GM18498 (cell line): ENCODE measurements around the gene CRIP1.
A peak's percentile ranks its signal among the peaks of the same experiment; 100 is the strongest.

Experiments
- ATAC-seq: cut with Tn5 transposase; IDR thresholded peaks from one replicate; pipeline ENCODE4 v1.9.1; 2021; ENCODE audit warnings: mild to moderate bottlenecking, moderate library complexity; ENCODE audit not compliant: unreplicated experiment

The CRIP1 gene

DNA sequence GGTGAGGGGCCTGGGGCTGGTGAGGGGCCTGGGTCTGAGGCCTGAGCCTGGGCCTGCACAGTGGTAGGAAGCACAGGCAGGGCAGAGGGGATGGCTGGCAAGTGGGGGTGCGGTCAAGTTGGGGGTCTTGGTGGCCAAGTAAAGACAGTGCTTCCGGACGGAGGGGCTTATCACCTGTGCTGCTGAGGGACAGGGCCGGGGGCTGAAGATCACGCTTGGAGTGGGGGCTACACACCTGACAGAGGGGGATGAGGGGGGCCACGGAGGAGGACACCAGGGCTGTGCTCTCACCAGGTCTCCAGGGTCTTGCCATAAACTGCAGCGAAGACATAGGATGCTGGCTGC lies 16.6 kb downstream of the CRIP1 start:
- no peak for ATAC-seq

DNA sequence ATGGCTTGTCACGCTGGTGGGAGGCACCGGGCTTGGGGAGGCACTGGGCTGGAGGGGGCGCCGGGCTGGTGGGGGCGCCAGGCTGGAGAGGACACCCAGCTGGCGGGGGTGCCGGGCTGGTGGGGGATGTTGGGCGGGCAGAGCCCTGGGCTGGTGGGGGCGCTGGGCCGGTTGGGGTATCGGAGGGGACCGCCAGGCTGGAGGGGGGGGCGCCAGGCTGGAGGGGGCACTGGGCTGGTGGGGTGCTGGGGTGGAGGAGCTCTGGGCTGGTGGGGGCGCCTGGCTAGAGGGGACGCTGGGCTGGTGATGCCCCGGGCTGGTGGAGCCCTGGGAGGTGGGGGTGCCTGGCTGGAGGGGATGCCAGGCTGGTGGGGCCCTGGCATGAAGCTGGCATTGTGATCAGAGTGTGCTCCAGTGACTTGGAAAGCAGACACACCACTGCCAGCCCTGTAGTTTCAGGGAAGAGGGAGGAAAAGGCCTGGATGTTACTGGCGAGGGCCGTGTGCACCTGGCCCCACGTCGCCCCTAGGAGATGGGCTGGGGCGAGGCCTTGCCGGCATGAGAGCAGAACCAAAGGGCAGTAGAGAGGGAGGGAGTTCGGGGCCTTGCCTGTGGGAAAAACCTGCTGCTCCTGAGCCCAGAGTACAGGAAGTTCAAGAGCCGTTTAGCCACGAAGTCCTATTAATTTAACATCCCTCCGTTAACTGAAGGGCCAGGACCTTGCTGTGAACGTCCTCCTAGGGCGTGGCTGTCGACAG lies 17.4 kb downstream of the CRIP1 start:
- no peak for ATAC-seq

DNA sequence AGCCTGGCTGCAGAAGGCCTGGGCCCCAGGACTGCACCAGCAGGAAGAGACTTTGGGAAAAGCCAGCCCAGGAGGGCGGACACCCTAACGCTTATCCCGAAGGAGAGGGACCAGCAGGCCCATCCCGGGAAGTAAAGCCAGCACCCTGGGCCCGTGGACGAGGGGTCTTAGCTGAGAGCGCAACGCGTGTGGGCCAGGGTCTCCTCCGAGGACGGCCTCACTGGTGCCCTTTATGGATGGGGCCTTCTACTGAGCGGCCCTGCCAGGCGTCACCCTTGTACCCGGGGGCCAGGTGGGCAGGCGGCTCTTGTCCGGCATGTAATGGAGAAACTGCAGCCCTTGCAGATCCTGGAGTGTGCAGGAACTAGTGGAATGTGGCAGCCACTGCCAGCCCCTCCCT lies 18.4 kb downstream of the CRIP1 start:
- no peak for ATAC-seq

DNA sequence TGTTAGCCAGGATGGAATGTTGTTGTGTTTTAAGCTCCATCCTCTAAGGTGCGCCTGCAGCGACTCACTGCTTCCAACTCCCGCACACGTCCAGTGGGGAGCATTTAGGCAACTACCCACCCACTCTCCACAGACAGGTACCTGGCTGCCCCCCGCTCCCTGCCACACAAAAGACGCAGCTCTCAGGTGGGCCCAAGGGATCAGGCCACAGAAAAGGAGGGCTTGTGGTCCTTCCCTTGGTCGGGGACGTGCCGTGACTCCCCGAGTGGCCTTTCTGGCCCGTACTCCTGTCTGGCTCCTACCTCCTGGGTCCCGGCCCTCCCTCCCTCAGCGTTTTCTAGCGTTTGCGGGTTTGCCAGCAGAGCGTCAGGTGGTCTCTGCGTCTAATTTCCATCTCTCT lies 20.6 kb downstream of the CRIP1 start:
- no peak for ATAC-seq

DNA sequence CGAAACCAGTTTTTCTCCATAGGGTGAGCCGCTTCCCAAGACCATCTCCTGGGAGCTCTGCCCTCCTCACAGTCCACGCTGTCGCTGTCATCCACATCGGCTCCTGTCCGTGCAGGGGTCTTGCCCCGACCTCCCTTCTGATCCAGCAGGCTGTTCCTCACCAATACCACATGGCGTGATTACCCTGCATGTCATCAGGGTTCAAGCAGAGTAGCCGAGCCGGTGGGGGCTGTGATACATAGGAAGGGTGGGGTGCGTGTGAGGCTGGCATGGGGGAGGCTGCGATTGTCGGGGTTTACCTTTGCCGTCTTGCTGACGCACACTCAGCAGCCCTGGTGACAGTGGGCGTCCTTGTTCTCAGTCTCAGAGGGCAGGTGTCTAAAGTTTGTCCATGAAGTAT lies 21.4 kb downstream of the CRIP1 start:
- ATAC-seq, result no peak

DNA sequence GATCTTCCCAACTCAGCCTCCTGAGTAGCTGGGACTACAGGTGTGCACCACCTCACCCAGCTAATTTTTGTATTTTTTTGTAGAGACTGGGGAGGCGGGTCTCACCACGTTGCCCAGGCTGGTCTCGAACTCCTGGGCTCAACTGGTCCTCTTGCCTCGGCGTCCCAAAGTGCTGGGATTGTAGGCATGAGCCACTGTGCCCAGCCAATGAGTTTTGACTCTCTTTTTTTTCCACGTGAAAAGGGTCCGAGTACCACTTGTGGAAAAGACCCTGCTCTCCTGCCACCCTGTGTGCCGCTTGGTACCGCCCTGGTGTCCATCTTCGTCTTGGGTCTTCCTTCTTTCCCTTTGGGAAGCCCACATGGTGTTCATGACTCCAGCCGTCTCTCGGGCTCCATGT lies 21.9 kb downstream of the CRIP1 start:
- no peak for ATAC-seq

DNA sequence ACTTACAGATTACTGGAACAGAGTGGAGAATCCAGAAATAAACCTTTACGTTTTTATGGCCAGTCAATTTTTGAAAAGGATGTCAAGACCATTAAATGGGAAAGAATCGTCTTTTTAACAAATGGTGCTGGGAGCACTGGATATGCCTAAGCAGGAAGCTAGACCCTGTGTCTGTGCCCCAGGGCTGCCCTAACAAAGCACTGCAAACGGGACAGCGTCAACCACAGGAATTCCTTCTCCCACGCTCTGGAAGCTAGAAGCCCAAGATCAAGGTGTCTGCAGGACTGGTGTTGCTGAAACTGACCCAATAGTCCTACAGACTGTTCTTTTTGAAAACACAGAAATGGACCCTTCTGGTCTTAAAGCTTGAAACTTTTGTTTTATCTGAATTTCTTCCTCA lies 30.4 kb downstream of the CRIP1 start:
- ATAC-seq, result no peak

DNA sequence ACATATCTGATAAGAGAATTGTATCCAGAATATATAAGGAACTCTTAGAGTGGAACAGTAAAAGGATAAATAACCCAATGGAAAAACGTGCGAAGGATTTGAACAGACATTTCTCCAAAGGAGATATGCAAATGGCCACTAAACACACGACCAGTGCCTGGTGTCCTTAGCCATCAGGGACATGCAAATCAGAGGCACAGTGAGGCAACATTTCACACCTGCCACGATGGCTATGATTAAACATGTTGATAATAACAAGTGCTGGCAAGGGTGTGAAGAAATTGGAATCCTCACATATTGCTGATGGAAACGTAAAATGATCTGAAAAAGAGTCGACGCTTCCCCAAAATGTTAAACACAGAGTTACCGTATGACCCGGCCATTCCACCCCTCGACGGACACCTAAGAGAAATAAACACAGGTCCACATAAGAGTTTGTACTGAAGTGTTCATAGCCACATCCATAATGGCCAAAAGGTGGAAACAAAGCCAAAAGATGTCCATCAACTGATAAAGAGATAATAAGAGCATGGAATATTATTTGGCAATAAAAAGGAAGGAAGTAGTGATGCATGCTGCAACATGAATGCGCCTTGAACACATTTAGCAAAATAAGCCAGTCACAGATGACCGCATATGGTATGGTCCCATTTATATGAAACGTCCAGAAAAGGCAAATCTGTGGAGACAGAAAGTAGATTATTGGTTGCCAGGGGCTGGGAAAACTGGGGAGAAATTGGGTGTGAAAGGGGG lies 33.4 kb downstream of the CRIP1 start:
- ATAC-seq, result no peak

DNA sequence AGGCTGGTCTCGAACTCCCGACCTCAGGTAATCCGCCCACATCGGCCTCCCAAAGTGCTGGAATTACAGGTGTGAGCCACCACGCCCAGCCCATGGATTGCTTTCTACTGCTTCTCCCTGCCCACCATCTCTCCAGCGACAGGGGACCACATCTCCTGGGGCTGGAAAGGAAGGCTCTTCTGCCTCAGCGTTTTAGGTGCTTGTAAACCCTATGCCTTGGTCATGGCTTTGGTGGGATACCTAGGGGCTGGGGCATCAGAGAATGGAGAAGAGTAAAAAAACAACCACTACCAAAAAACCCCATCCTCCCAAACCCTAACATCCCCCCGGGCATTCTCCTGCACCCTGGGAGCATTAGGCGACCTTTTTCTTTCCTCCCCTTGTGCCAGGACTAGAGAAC lies 38.6 kb downstream of the CRIP1 start:
- no peak for ATAC-seq

DNA sequence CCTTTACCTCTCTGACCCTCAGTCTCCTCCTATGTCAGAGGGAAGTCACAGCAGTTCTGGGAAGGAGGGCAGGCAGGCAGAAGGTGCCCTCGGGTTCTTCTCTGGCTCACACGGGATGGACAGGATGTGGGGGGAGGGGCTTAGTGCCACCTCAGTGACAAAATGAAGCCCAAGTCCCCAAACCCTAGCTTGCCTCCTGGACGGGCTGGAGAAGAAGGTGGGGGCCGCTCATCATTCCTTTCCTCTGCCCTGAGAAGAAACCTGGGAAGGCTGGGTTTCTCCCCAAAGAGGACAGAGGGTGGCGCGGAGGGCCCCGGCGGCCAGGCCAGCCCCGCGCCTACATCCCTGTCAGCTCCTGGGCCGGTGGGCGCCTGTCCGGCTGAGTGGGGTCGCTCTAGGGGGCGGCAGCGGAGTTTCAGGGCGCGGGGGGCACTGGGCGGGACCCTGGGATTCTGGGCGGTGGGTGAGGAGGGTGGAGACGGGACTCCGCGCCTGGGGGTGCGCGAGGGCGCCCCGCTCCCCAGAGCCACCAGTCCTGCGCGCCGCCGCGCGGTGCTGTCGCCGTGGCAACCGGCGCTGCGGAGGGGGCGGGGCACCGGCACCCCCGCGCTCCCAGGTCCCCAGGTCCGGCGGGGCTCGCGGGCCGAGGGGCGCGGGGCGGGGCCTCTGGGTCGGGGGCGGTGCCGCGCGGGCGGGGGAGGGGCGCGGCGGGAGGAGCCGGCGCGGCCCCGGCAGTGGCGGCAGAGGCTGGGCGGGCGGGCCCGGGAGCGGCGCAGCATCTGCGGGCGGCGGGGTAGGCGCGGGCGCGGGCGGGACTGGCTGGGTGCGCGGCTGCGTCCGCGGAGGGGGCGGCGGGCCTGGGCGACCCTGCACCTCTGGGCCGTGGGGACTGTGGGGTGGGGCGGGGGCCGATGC lies 39.4 kb downstream of the CRIP1 start, which contains the start of gene TMEM121:
TMEM121 (plus strand) TSS at position 723 of the 915 bp plus-strand sequence. CDS start 2,252 bp downstream, outside the sequence.
- ATAC-seq, result no peak

DNA sequence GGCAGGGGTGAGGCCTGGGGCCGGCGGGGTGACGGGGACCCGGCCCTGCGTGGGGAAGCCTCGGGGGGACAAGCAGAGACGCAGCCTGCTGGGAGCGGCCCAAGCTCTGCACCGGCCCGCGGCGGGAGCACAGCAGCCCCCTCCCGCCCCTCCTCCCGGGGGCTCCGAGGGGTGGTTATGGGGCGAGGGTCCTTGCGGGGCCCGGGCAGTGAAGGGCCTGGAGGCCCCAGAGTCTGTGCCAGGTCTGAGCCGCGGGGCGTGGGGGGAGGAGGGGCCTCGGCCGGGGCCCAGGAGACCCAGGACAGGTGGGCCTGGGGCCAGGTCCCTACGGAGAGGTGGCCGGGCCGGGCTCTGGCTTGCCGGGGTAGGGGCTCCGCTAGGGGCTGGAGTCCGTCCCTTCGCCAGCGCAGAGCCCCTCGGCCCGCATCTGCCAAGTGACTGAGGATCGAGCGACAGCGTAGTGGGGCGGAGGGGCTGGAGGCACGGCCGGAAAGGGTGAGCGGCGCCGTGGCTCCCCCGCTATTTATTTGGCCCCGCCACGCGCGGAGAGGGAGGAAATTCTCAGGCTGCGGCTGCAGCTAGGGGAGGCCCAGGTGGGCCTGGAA lies 40.2 kb downstream of the CRIP1 start:
- ATAC-seq, result no peak

DNA sequence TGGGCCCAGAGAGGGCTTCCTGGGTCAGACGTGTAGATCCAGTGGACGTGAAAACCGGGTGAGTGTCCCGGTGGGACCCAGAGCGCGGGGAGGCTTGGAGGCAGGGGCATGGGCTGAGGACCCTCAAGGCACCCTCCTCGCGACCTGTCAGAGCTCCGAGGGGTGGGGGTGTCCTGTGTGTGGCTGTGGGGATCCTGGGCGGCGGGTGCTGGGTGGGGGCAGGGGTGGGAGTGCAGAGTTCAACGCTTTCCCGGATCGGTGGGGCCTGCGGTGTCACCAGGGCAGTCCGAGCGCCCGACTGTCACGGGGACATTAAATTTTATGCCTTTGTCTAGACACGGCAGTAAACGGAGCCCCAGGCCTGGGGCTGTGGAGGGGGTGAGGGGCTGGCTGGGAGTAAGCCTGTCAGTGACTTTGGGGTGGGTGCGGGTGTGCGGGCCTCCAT lies 40.7 kb downstream of the CRIP1 start:
- no peak for ATAC-seq

DNA sequence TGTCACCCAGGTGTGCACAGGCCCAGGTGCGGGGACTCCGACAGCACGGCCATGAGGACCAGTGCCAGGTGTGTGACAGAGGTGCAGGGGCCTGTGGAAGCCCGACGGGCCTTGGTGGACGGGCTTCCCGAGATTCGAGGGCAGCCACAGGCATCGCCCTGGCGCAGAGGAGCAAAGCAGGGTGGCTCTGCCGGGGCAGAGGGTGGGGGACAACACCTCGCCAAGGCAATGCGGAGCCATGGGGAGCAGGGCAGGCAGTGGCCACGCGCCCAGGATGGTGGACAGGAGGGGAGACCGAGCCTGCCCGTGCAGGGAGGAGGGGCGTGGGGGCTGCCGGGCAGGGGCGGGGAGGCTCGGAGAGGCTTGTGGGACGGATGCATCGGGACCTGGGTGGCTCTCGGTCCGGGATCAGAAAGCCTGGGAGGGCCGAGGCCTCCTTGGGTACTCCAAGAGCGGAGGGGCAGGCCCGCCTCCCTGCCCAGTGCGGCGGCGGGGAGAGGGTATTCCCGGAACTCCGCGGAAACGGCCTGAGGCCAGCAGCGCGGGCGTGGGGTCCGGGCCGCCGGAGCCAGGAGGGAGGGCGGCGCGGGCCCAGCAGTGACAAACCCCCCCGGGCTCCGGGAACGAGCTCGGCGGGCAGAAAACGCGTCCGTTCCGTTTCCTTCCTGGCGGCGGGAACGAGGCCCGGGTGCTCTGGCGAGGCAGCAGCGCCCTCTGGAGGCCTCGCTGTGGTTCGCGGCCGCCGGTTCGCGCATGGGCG lies 41.3 kb downstream of the CRIP1 start:
- peak; percentile 45 for ATAC-seq

DNA sequence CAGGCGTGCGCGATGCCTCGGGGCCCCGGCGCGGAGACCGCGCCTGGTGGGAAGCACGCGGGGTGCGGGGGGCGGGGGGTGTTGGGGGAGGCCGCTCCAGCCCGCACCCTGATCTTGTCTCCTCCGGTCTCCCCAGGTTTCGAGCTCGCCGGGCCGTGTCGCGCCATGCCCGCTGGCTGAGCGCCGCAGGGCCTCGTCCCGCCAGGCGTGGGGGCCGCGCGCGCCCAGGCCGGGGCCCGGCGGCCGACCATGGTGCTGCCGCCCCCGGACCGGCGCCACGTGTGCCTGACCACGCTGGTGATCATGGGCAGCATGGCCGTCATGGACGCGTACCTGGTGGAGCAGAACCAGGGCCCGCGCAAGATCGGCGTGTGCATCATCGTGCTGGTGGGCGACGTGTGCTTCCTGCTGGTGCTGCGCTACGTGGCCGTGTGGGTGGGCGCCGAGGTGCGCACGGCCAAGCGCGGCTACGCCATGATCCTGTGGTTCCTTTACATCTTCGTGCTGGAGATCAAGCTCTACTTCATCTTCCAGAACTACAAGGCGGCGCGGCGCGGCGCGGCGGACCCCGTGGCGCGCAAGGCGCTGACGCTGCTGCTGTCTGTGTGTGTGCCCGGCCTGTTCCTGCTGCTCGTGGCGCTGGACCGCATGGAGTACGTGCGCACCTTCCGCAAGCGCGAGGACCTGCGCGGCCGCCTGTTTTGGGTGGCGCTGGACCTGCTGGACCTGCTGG lies 42.1 kb downstream of the CRIP1 start:
- no peak for ATAC-seq

DNA sequence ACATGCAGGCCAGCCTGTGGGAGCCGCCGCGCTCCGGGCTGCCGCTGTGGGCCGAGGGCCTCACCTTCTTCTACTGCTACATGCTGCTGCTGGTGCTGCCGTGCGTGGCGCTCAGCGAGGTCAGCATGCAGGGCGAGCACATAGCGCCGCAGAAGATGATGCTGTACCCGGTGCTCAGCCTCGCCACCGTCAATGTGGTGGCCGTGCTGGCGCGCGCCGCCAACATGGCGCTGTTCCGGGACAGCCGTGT lies 42.6 kb downstream of the CRIP1 start:
- no peak for ATAC-seq

DNA sequence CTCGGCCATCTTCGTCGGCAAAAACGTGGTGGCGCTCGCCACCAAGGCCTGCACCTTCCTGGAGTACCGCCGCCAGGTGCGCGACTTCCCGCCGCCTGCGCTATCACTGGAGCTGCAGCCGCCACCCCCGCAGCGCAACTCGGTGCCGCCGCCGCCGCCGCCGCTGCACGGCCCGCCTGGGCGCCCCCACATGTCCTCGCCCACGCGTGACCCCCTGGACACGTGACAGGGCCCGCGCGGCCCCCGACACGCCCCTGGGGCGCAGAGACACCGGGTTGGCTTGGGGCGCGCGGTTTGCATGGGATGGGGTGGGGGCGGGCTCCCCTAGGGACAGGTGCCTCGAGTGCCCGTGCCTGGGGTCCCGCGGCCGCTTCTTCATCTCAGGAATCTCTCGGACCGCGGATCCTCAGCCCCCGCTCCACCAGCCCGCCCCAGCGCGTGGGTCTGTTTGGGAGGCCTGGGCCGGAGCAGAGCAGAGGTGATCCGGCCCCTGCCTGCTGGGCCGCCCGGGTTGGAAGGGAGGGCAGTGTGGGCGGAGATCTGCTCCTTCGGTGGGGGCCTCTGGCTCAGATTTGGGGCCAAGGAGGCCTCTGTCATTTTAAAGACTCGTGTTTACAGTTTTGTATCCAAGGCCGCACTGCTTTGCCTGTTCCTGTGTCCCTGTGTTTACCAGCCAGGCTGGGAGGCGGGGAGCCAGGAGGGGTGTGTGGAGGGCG lies 43.0 kb downstream of the CRIP1 start:
- ATAC-seq, result no peak

DNA sequence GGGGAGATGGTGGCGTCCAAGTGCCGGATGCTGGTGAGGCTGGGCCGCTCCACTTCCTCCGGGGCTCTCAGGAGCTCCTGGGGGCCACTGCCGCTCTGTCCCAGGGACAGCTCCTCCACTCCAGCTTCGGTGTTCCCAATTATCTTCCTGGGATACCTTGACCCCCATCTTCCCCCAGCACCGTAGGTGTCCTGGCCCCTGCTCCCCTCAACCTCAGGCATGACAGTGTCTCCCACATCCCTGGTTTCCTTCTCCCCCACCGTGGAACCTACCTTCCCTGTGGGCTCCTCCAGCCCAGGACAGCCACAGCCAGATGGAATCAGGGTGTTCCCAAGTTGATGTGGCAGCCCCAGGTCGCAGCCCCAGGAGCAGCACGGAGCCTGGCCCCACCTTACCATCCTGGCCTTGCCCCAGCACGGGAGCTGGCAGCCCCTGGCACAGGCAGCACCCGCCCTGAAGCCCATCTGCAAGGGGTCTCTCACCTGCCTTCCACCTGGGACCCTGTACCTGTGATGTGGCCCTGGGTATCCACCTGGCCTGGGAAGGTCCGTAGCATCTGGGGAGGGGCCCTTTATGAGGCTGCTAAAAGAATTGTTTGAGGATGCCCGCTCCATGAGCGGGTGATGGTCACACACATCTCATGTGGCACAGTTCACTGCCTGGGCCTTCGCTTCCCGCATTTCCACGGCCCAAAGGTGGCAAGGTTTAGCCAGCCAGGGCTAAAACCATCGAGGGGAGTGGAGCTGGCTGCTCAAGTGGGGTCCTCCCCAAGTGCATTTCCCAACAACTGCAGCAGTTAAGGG lies 43.8 kb downstream of the CRIP1 start:
- ATAC-seq, result no peak

DNA sequence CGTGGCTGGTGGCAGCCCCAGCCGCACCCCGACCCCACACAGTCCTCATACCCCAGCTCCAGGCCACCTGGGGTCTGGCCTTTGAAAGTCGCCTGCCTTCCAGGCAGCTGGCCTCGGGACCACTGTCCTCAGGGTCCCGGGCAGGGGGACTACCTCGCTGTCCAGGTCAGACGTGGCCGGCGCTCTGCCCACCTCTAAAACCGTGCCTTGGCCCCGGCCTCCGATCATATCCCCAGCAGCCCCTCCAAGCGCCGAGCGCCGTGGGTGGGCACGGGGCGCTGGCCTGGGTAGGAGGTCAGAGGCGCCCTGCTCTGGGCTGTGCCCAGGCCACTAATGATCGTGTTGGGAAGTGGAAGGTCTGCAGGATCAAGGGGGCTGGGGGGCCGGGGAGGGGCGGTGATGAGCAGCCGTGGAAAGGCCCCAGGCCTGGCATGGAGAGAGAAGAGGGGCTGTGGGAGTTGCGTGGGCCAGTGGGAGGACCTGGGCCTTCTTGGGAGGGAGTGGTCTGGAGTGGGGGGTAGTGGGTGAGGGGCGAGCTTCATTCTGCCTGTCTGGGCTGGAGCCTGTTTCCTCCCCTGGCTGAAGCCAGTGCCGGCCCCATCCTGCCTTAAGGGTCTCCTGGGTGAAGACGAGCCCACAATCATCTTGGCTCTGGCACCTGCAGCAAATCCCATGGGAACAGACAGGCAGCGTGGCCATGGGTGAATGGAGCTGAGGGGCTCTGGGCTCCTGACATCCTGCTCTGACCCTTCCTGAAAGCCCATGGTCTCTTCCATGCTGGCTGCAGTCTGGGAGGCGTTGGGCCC lies 44.6 kb downstream of the CRIP1 start:
- ATAC-seq, result no peak
